Neuronal stem cell (in vitro differentiated cells): ENCODE results near the gene RNGTT.

Source experiments
- DNase-seq: peaks from one replicate; pipeline ENCODE4 v3.0.0-alpha.2; 2013; ENCODE audit warnings: low spot score
- H2AFZ ChIP-seq: one replicate; pipeline ENCODE4 v1.6.1; 2013; ENCODE audit warnings: mild to moderate bottlenecking, low read length, inconsistent platforms
- H2AK5ac ChIP-seq: 2 replicates; pipeline ENCODE4 v1.6.1; 2013; ENCODE audit warnings: low read depth, mild to moderate bottlenecking, inconsistent platforms, low read length, moderate library complexity, mixed read lengths
- H2BK120ac ChIP-seq: 2 replicates; pipeline ENCODE4 v1.6.1; 2013; ENCODE audit warnings: low read depth, mild to moderate bottlenecking, inconsistent platforms, low read length, moderate library complexity, mixed read lengths
- H2BK12ac ChIP-seq: one replicate; pipeline ENCODE4 v1.6.1; 2013; ENCODE audit warnings: low read length, inconsistent platforms
- H2BK15ac ChIP-seq: 2 replicates; pipeline ENCODE4 v1.6.1; 2013; ENCODE audit warnings: mild to moderate bottlenecking, low read length, inconsistent platforms, mixed read lengths
- H2BK5ac ChIP-seq: one replicate; pipeline ENCODE4 v1.6.1; 2013; ENCODE audit warnings: inconsistent platforms, mild to moderate bottlenecking, low read length, moderate library complexity
- H3K14ac ChIP-seq: one replicate; pipeline ENCODE4 v1.6.1; 2013; ENCODE audit warnings: low read length, inconsistent platforms
- H3K18ac ChIP-seq: 2 replicates; pipeline ENCODE4 v1.6.1; 2013; ENCODE audit warnings: low read length, inconsistent platforms
- H3K23ac ChIP-seq: 2 replicates; pipeline ENCODE4 v1.6.1; 2013; ENCODE audit warnings: low read depth, mild to moderate bottlenecking, mixed read lengths, low read length, inconsistent platforms; ENCODE audit not compliant: poor library complexity
- H3K27ac ChIP-seq: replicated peaks from 3 replicates; pipeline ENCODE4 v1.5.1; 2013; ENCODE audit warnings: low read length, inconsistent platforms
- H3K27me3 ChIP-seq, 3 experiments: 2 replicates each; pipeline ENCODE4 v1.6.1; 2013; ENCODE audit warnings: low read length in 3 of 3, mild to moderate bottlenecking in 2 of 3, inconsistent platforms in 1 of 3, low read depth in 1 of 3, mixed read lengths in 1 of 3, moderate library complexity in 1 of 3; ENCODE audit not compliant: control insufficient read depth in 3 of 3, insufficient read depth in 3 of 3
- H3K36me3 ChIP-seq, 2 donors: replicated peaks in 1 of 2; 2 replicates each; pipeline ENCODE4 v1.6.1; 2013; ENCODE audit warnings: low read length in 2 of 2; ENCODE audit not compliant: control insufficient read depth in 2 of 2, insufficient read depth in 2 of 2
- H3K4ac ChIP-seq: 2 replicates; pipeline ENCODE4 v1.6.1; 2013; ENCODE audit warnings: inconsistent platforms, mild to moderate bottlenecking, low read length, moderate library complexity
- H3K4me1 ChIP-seq, 2 donors: 1 replicate in 1 of 2; 2 replicates in 1 of 2; pipeline ENCODE4 v1.6.1; 2013; ENCODE audit warnings: low read length in 2 of 2, low read depth in 1 of 2; ENCODE audit not compliant: control insufficient read depth in 2 of 2, insufficient read depth in 1 of 2
- H3K4me2 ChIP-seq: one replicate; pipeline ENCODE4 v1.6.1; 2013; ENCODE audit warnings: mild to moderate bottlenecking, low read length, inconsistent platforms; ENCODE audit not compliant: insufficient read depth, poor library complexity, severe bottlenecking
- H3K4me3 ChIP-seq, 2 donors: 2 replicates each; pipeline ENCODE4 v1.5.1; 2013; ENCODE audit warnings: low read length in 2 of 2, mild to moderate bottlenecking in 2 of 2, inconsistent platforms in 1 of 2, moderate library complexity in 1 of 2
- H3K79me1 ChIP-seq: one replicate; pipeline ENCODE4 v1.6.1; 2013; ENCODE audit warnings: low read depth, mild to moderate bottlenecking, inconsistent platforms, low read length, moderate library complexity
- H3K9ac ChIP-seq: one replicate; pipeline ENCODE4 v1.6.1; 2013; ENCODE audit warnings: mild to moderate bottlenecking, low read depth, low read length, inconsistent platforms; ENCODE audit not compliant: poor library complexity
- H3K9me3 ChIP-seq, 2 donors: replicated peaks in 1 of 2; 2 replicates each; pipeline versions ENCODE3 to v1.6.1; 2013; ENCODE audit warnings: low read length in 2 of 2, mild to moderate bottlenecking in 2 of 2, inconsistent platforms in 1 of 2, low read depth in 1 of 2, mixed read lengths in 1 of 2, moderate library complexity in 1 of 2; ENCODE audit not compliant: control insufficient read depth in 2 of 2, insufficient read depth in 1 of 2
- H4K8ac ChIP-seq: one replicate; pipeline ENCODE4 v1.6.1; 2013; ENCODE audit warnings: low read depth, mild to moderate bottlenecking, inconsistent platforms, low read length, moderate library complexity
- H4K91ac ChIP-seq: one replicate; pipeline ENCODE4 v1.6.1; 2013; ENCODE audit warnings: low read length, low read depth, mild to moderate bottlenecking, inconsistent platforms; ENCODE audit not compliant: poor library complexity
- WGBS, 2 donors: extraction: QIAGEN DNeasy Blood & Tissue Kit; methylation state at CpG; one replicate each; pipeline ENCODE4 v1.1.7; 2013; ENCODE audit warnings: missing lambda C conversion rate in 2 of 2, mixed read lengths in 1 of 2; ENCODE audit not compliant: insufficient read length in 2 of 2, insufficient replicate concordance in 1 of 2; ENCODE audit errors: extremely low coverage in 2 of 2; 5-methylcytosine and 5-hydroxymethylcytosine counted together

RNGTT gene

GRCh38 chr6:88877893-88878292 is 85.5 kb downstream of the RNGTT start:
- no peak overlapping the region for H3K4me3 ChIP-seq
- no peak overlapping the region for H3K27ac ChIP-seq
- WGBS, 2 donors: no CpG with 5 or more reads among the region's 7 CpGs
- no peak overlapping the region for H2AFZ ChIP-seq
- no peak overlapping the region for H4K91ac ChIP-seq
- H3K4me2 ChIP-seq: no peak overlapping the region
- H3K79me1 ChIP-seq: peaks cover 1% of the 10 kb centered on the region
- H2BK12ac ChIP-seq: no peak overlapping the region
- H3K14ac ChIP-seq: no peak overlapping the region
- H2AK5ac ChIP-seq: no peak overlapping the region
- no peak overlapping the region for H2BK15ac ChIP-seq
- H3K4me1 ChIP-seq: peaks cover 0 to 5% of the 10 kb centered on the region in 2 donors
- H3K4ac ChIP-seq: no peak overlapping the region
- H2BK5ac ChIP-seq: no peak overlapping the region
- H3K9ac ChIP-seq: no peak overlapping the region
- H3K27me3 ChIP-seq: no peaks in the 10 kb centered on the region
- no peaks in the 10 kb centered on the region for H3K9me3 ChIP-seq
- no peak overlapping the region for H2BK120ac ChIP-seq
- H4K8ac ChIP-seq: no peak overlapping the region
- peaks cover 0 to 3% of the 10 kb centered on the region in 2 donors for H3K36me3 ChIP-seq
- no peak overlapping the region for H3K18ac ChIP-seq
- DNase-seq: no peak
- no peak overlapping the region for H3K23ac ChIP-seq

DNA sequence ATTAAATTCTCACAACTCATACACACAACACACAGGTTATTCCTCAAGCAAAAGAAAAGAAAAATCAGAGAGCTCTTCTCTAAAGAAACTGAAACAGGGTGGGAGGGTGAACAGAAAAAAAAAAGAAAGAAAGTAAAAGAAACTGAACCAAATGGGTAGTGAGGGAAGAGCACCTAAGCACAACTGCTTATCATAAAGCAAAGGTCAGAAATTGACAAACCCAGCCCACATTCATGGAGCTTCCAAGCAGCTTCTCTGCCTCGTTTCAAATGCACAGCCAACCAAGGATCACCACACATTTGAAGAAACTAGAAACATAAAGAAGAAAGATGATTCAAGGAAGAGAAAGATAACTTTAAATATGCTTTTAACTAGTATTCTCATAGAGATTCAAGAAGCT is 90.5 kb downstream of the RNGTT start:
- Histone ChIP-seq H3K18ac (no peak overlapping the region), H3K27me3 (no peaks in the 10 kb centered on the region), H3K27ac (no peak overlapping the region), H3K14ac (no peak overlapping the region), H3K4me2 (no peak overlapping the region), H4K91ac (no peak overlapping the region), H2AFZ (no peak overlapping the region), H3K4me1 (no peaks in the 10 kb centered on the region), H3K9ac (no peak overlapping the region), H2BK15ac (no peak overlapping the region), H3K4me3 (no peak overlapping the region), H2BK5ac (no peak overlapping the region), H2BK12ac (no peak overlapping the region), H3K9me3 (no peaks in the 10 kb centered on the region), H3K4ac (no peak overlapping the region), H4K8ac (no peak overlapping the region), H3K23ac (no peak overlapping the region), H3K79me1 (no peaks in the 10 kb centered on the region), H2AK5ac (no peak overlapping the region), H3K36me3 (peaks cover 0 to 2% of the 10 kb centered on the region in 2 donors), H2BK120ac (no peak overlapping the region)
- no CpG with 5 or more reads among the region's 1 CpG for WGBS, 2 donors
- DNase-seq: no peak

DNA sequence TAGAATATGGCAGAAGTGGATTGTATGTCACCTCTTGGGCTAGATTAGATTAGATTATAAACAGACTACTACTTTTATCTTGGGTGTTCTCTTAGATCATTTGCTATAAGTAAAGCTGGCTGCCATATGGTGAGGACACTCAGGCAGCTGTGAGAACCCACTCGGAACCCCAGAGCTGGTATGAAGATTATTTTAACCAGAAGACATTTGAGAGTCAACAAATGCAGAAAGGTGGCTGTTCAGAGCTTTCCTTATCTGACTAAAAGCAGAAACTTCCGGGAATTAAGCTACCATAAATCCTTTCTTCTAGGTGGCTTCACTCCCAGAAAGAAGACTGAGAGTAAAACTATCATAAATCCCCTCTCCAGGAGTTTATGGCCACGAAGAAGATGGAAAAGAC is 91.9 kb downstream of the RNGTT start:
- no peak overlapping the region for H2BK5ac ChIP-seq
- no peak overlapping the region for H2BK12ac ChIP-seq
- no peak overlapping the region for H3K27ac ChIP-seq
- H3K18ac ChIP-seq: no peak overlapping the region
- no peak overlapping the region for H2AK5ac ChIP-seq
- no peak overlapping the region for H4K8ac ChIP-seq
- H2BK120ac ChIP-seq: no peak overlapping the region
- no peak overlapping the region for H3K23ac ChIP-seq
- no CpG with 5 or more reads among the region's 3 CpGs for WGBS, 2 donors
- peaks cover 0 to 2% of the 10 kb centered on the region in 2 donors for H3K36me3 ChIP-seq
- H3K4me1 ChIP-seq: no peaks in the 10 kb centered on the region
- no peak overlapping the region for H3K9ac ChIP-seq
- H3K4ac ChIP-seq: no peak overlapping the region
- H3K4me2 ChIP-seq: no peak overlapping the region
- H3K14ac ChIP-seq: no peak overlapping the region
- no peak overlapping the region for H3K4me3 ChIP-seq
- no peaks in the 10 kb centered on the region for H3K79me1 ChIP-seq
- no peak overlapping the region for H2BK15ac ChIP-seq
- DNase-seq: no peak
- no peak overlapping the region for H4K91ac ChIP-seq
- H2AFZ ChIP-seq: no peak overlapping the region
- H3K9me3 ChIP-seq: no peaks in the 10 kb centered on the region
- no peaks in the 10 kb centered on the region for H3K27me3 ChIP-seq

- H3K18ac ChIP-seq: no peak overlapping the region
- H3K9ac ChIP-seq: no peak overlapping the region
- H2AFZ ChIP-seq: no peak overlapping the region
- H3K4me2 ChIP-seq: no peak overlapping the region
- no peak overlapping the region for H2BK5ac ChIP-seq
- H3K79me1 ChIP-seq: no peaks in the 10 kb centered on the region
- H4K91ac ChIP-seq: no peak overlapping the region
- H3K14ac ChIP-seq: no peak overlapping the region
- no peak overlapping the region for H4K8ac ChIP-seq
- H3K4ac ChIP-seq: no peak overlapping the region
- H3K4me3 ChIP-seq: no peak overlapping the region
- no peak overlapping the region for H2BK12ac ChIP-seq
- no peak overlapping the region for H3K27ac ChIP-seq
- no peak overlapping the region for H2AK5ac ChIP-seq
- H3K4me1 ChIP-seq: no peaks in the 10 kb centered on the region
- peak; percentile 61 for DNase-seq
- no peaks in the 10 kb centered on the region for H3K9me3 ChIP-seq
- H3K23ac ChIP-seq: no peak overlapping the region
- WGBS, 2 donors: no CpG with 5 or more reads among the region's 1 CpG
- H2BK120ac ChIP-seq: no peak overlapping the region
- H3K27me3 ChIP-seq: no peaks in the 10 kb centered on the region
- H3K36me3 ChIP-seq: peaks cover 0 to 2% of the 10 kb centered on the region in 2 donors
- H2BK15ac ChIP-seq: no peak overlapping the region
Observed at GRCh38 chr6:88870717-88871330, 92.6 kb downstream of the RNGTT start.
